GM21360 (cell line): ENCODE results near the gene PDLIM4.

Experiments used
- ATAC-seq: cut with Tn5 transposase; IDR thresholded peaks from one replicate; pipeline ENCODE4 v1.9.1; 2021; ENCODE audit warnings: mild to moderate bottlenecking, moderate library complexity; ENCODE audit not compliant: unreplicated experiment

Gene PDLIM4

GRCh38 chr5:132280371-132281240, 23.1 kb downstream of the PDLIM4 start:
- no peak for ATAC-seq

GRCh38 chr5:132281856-132282614, 24.5 kb downstream of the PDLIM4 start:
- no peak for ATAC-seq

GRCh38 chr5:132283423-132284043, 26.0 kb downstream of the PDLIM4 start:
- no peak for ATAC-seq

- ATAC-seq: no peak
Observed at GRCh38 chr5:132289097-132289496, 31.6 kb downstream of the PDLIM4 start.

GRCh38 chr5:132291026-132291425, 33.5 kb downstream of the PDLIM4 start:
- ATAC-seq: no peak

- ATAC-seq: peak; percentile 45
Observed at GRCh38 chr5:132293066-132293991, 35.8 kb downstream of the PDLIM4 start.

- ATAC-seq: peak; percentile 59
Observed at GRCh38 chr5:132293992-132294727, 36.7 kb downstream of the PDLIM4 start, which contains the start of gene SLC22A4. Gene SLC22A4 (plus strand): TSS chr5:132294394. CDS start chr5:132294617, 223 bp downstream.

GRCh38 chr5:132294728-132295504, 37.4 kb downstream of the PDLIM4 start:
- ATAC-seq: no peak

- no peak for ATAC-seq
Observed at GRCh38 chr5:132295505-132296411, 38.3 kb downstream of the PDLIM4 start.

- ATAC-seq: no peak
Observed at GRCh38 chr5:132296412-132297016, 39.0 kb downstream of the PDLIM4 start.

GRCh38 chr5:132297211-132297940, 39.9 kb downstream of the PDLIM4 start:
- no peak for ATAC-seq

- ATAC-seq: no peak
Observed at GRCh38 chr5:132298298-132299212, 41.1 kb downstream of the PDLIM4 start.

- ATAC-seq: no peak
Observed at GRCh38 chr5:132299917-132300316, 42.4 kb downstream of the PDLIM4 start.

GRCh38 chr5:132300577-132301343, 43.3 kb downstream of the PDLIM4 start:
- ATAC-seq: no peak
